ENCODE measurements around the gene RETREG1.
"Not testable (repeated sequence)": the region's sequence is repeated elsewhere in the genome, so short reads cannot be mapped to it uniquely, and the experiment has no call there.

RETREG1 gene

DNA sequence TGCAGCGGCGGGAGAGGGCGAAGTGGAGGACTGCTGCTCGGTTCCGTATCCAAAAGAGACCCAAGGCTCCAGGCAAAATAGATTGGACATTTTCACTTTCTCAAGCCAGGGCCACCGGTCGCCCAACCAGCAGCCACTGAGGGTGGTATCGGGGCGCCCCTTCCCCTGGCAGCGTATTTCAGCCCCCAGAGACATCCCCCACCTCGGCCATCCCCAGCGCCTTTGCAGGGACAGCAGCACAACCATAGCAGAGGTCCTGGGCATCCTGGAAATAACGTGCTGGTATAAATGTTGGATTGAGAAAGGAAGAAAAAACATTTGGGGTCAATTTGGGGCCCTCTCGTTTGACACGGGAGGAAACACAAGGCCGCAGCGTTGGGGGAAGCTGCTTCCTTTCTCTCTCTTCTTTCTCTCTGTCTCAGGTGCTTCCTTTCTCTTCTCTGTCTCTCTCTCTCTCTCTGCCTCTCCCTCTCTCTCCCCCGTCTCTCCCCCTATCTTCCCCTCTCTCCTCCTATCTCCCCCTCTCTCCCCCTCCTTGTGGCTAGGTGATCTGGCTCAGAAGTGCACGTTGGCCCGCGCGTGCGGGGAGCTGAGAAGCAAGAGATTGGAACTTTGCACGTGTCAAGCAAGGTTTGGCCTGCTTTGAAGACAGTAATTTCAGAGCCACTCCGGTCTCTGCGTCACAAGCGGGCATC, 624 bp upstream of the RETREG1 start:
- TF ChIP-seq, protein P1, sequence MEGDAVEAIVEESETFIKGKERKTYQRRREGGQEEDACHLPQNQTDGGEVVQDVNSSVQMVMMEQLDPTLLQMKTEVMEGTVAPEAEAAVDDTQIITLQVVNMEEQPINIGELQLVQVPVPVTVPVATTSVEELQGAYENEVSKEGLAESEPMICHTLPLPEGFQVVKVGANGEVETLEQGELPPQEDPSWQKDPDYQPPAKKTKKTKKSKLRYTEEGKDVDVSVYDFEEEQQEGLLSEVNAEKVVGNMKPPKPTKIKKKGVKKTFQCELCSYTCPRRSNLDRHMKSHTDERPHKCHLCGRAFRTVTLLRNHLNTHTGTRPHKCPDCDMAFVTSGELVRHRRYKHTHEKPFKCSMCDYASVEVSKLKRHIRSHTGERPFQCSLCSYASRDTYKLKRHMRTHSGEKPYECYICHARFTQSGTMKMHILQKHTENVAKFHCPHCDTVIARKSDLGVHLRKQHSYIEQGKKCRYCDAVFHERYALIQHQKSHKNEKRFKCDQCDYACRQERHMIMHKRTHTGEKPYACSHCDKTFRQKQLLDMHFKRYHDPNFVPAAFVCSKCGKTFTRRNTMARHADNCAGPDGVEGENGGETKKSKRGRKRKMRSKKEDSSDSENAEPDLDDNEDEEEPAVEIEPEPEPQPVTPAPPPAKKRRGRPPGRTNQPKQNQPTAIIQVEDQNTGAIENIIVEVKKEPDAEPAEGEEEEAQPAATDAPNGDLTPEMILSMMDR (IDR thresholded peaks at IDR 0.05; ENCODE audit: control insufficient read depth, insufficient read depth, low read depth, low read length, missing control alignments), result no peak
- DNase-seq (ENCODE audit: low read depth), result no peak
- peak overlapping the region; percentile 48 for H3K4me3 ChIP-seq (ENCODE audit: control insufficient read depth, low read depth, low read length)

DNA sequence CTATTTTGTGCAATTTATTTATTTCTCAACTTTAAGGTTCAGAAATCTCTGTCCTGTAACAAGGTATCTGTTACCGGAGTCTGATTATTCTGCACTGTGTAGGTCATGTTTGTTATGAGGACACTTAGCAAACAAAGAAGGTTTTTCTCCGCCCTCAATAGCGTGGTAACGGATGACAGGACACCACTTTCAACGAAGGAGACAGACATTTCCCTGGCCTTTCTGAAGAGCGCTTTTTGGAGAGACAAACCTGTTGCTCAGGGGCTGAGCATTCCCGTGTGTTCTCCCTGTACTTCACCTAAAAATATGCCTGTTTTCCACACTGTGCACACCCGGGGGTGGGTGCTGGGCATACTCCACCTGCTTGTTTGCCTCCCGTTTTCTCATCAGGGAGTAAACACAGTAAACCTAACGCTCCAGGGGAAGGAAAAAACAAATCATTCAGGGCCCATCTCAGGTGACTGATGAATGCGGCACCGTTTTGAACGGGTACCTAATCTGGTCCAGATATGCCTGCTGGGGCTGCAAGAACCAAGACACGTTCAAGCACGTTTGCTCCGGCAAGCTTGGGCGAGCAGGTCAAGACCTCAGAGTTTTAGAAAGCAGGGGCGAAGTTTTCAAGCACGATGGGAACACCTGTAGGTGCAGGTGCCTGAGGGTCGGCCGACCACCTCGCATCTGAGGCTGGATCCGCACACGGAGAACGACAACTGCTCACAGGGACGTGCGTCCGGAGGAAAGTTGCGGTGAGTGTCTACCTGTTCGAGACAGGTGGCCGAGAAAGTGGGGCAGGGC, 859 bp downstream of the RETREG1 start:
- TF ChIP-seq, protein P1 (IDR thresholded peaks at IDR 0.05; ENCODE audit: control insufficient read depth, insufficient read depth, low read depth, low read length, missing control alignments), result no peak

DNA sequence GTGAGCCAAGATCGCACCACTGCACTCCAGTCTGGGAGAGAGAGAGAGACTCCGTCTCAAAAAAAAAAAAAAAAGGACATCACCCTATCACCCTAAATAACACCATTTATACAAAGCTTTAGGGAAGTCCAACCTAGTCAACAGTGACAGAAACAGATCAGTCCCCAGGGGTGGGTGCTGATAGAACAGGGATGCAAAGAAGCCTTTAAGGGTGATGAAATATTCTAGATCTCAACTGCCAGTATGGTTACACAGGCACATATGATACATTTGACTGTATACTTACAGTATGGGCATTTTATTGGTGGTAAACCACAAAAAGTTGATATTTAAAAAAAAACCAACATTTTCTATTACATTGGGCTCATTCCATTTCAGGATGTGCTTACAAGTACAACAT, 4.8 kb downstream of the RETREG1 start:
- no peak overlapping the region for H3K4me3 ChIP-seq (ENCODE audit: control insufficient read depth, low read depth, low read length)
- DNase-seq (ENCODE audit: low read depth), result no peak
- TF ChIP-seq, protein P1 (IDR thresholded peaks at IDR 0.05; ENCODE audit: control insufficient read depth, insufficient read depth, low read depth, low read length, missing control alignments), result no peak

More for the DNA sequence above, 859 bp downstream of the RETREG1 start:
- peak overlapping the region; percentile 48 for H3K4me3 ChIP-seq (ENCODE audit: control insufficient read depth, low read depth, low read length)
- DNase-seq (ENCODE audit: low read depth), result no peak

DNA sequence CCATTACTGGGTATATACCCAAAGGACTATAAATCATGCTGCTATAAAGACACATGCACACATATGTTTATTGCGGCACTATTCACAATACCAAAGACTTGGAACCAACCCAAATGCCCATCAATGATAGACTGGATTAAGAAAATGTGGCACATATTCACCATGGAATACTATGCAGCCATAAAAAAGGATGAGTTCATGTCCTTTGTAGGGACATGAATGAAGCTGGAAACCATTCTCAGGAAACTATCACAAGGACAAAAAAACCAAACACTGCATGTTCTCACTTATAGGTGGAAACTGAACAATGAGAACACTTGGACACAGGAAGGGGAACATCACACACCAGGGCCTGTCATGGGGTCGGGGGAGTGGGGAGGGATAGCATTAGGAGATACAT, 5.9 kb downstream of the RETREG1 start:
- H3K4me3 ChIP-seq (ENCODE audit: control insufficient read depth, low read depth, low read length); DNase-seq (ENCODE audit: low read depth): not testable (repeated sequence)

DNA sequence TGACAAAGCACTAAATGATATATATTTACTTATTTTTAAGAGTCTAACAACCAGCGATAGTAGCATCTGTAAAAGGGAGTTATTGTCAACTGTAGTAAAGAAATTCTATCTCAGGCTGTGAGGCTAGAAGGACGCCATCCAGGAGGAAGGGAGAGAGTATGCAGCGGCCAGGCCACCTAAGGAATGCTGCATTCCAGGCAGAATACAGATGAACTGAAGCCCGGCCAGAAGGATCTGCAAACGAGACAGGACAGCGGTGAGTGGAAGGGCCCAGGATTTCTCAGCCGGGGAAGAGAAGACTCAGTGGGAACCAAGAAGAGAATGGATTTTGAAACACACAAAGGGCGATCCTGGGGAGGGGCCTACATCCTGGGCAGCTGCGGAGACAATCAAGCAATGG, 7.4 kb downstream of the RETREG1 start:
- no peak for DNase-seq (ENCODE audit: low read depth)
- no peak overlapping the region for H3K4me3 ChIP-seq (ENCODE audit: control insufficient read depth, low read depth, low read length)
- TF ChIP-seq, protein P1 (IDR thresholded peaks at IDR 0.05; ENCODE audit: control insufficient read depth, insufficient read depth, low read depth, low read length, missing control alignments), result no peak

DNA sequence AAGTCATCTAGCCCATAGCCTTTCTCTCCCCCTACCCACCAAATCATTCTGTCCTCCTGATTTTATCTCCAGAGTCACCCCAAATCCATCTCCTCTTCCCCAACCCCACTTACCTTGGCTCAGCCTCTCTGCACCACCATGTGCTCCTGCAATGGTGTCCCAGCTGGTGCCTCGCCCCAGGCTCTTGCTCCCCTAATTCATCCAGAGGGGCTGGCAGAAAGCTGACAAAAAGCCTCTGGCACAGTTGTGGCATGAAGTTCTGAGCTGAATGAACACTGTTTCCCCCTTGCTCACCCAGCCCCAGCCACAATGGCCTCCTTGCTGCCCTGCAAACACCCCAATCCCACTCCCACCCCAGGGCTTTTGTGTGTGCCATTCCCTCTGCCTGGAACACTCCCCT, 10.2 kb downstream of the RETREG1 start:
- DNase-seq (ENCODE audit: low read depth), result no peak
- TF ChIP-seq, protein P1 (IDR thresholded peaks at IDR 0.05; ENCODE audit: control insufficient read depth, insufficient read depth, low read depth, low read length, missing control alignments), result no peak
- no peak overlapping the region for H3K4me3 ChIP-seq (ENCODE audit: control insufficient read depth, low read depth, low read length)

DNA sequence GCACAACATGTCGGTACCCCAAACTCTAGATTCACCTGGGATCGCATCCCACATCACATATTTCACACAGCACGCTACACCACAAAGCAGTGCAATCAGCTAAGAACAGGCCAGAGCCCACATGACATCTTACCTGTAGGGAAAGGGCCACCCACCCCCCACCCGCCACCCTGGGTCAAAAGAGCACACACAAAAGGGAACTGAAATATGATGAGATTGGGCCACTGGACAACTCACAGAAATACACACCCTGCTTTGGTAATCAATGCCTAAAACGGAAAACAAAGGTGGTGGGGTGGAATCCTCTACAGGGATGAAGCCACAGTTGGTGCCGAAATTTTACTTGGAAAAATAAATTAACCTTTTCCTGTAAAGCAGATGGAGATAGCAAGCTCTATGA, 13.1 kb downstream of the RETREG1 start:
- no peak overlapping the region for H3K4me3 ChIP-seq (ENCODE audit: control insufficient read depth, low read depth, low read length)
- TF ChIP-seq, protein P1 (IDR thresholded peaks at IDR 0.05; ENCODE audit: control insufficient read depth, insufficient read depth, low read depth, low read length, missing control alignments), result no peak
- DNase-seq (ENCODE audit: low read depth), result no peak
